Nephron (organoid): ENCODE measurements around the gene GDF10.

ENCODE experiments used
- H3K27ac Mint-ChIP-seq, 3 experiments: 2 replicates each; pipeline ENCODE4 v1.8.0; 2020; ENCODE audit warnings: mixed read lengths in 3 of 3, mild to moderate bottlenecking in 2 of 3, moderate library complexity in 1 of 3
- H3K27me3 Mint-ChIP-seq: 2 replicates; pipeline ENCODE4 v1.8.0; 2021; ENCODE audit warnings: low read depth, mild to moderate bottlenecking, moderate library complexity, mixed read lengths
- H3K36me3 Mint-ChIP-seq: 2 replicates; pipeline ENCODE4 v1.8.0; 2020; ENCODE audit warnings: low read depth, mixed read lengths
- H3K4me1 Mint-ChIP-seq: 2 replicates; pipeline ENCODE4 v1.8.0; 2020; ENCODE audit warnings: mixed read lengths
- H3K4me3 Mint-ChIP-seq, 3 experiments: 2 replicates each; pipeline ENCODE4 v1.8.0; 2020; ENCODE audit warnings: mild to moderate bottlenecking in 3 of 3, mixed read lengths in 3 of 3, moderate library complexity in 2 of 3
- H3K9me3 Mint-ChIP-seq: 2 replicates; pipeline ENCODE4 v1.8.0; 2020; ENCODE audit warnings: mixed read lengths
- TF ChIP-seq, protein P1 (sequence below), 3 experiments: fragments of 200-600 bp; sonication (generic); IDR thresholded peaks; one replicate each; pipeline ENCODE4 v1.5.0; 2021; ENCODE audit warnings: antibody characterized with exemption in 3 of 3; ENCODE audit not compliant: unreplicated experiment in 3 of 3

GDF10 gene

DNA sequence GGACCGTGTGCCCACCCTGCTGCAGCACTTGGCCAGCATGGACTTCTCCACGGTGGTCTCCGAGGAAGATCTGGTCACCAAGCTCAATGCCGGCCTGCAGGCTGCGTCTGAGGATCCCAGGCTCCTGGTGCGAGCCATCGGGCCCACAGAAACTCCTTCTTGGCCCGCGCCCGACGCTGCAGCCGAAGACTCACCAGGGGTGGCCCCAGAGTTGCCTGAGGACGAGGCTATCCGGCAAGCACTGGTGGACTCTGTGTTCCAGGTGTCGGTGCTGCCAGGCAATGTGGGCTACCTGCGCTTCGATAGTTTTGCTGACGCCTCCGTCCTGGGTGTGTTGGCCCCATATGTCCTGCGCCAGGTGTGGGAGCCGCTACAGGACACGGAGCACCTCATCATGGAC lies 49.5 kb downstream of the GDF10 start:
- Mint-ChIP-seq H3K9me3 (no peaks in the 10 kb centered on the region), H3K36me3 (no peaks in the 10 kb centered on the region), H3K4me3 (no peak overlapping the region), H3K4me1 (peaks cover 5% of the 10 kb centered on the region), H3K27ac (no peak overlapping the region), H3K27me3 (peaks cover 16% of the 10 kb centered on the region)
- TF ChIP-seq, protein P1, sequence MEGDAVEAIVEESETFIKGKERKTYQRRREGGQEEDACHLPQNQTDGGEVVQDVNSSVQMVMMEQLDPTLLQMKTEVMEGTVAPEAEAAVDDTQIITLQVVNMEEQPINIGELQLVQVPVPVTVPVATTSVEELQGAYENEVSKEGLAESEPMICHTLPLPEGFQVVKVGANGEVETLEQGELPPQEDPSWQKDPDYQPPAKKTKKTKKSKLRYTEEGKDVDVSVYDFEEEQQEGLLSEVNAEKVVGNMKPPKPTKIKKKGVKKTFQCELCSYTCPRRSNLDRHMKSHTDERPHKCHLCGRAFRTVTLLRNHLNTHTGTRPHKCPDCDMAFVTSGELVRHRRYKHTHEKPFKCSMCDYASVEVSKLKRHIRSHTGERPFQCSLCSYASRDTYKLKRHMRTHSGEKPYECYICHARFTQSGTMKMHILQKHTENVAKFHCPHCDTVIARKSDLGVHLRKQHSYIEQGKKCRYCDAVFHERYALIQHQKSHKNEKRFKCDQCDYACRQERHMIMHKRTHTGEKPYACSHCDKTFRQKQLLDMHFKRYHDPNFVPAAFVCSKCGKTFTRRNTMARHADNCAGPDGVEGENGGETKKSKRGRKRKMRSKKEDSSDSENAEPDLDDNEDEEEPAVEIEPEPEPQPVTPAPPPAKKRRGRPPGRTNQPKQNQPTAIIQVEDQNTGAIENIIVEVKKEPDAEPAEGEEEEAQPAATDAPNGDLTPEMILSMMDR (IDR thresholded peaks at IDR 0.05; ENCODE audit: unreplicated experiment in 3 of 3) = no peak

DNA sequence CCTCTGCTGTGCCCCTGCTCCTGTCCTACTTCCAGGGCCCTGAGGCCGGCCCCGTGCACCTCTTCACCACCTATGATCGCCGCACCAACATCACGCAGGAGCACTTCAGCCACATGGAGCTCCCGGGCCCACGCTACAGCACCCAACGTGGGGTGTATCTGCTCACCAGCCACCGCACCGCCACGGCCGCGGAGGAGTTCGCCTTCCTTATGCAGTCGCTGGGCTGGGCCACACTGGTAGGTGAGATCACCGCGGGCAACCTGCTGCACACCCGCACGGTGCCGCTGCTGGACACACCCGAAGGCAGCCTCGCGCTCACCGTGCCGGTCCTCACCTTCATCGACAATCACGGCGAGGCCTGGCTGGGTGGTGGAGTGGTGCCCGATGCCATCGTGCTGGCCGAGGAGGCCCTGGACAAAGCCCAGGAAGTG lies 50.0 kb downstream of the GDF10 start:
- no peak overlapping the region for H3K27ac Mint-ChIP-seq
- H3K4me1 Mint-ChIP-seq = peaks cover 5% of the 10 kb centered on the region
- no peak overlapping the region for H3K4me3 Mint-ChIP-seq
- TF ChIP-seq, protein P1 (IDR thresholded peaks at IDR 0.05; ENCODE audit: unreplicated experiment in 3 of 3) = no peak
- no peaks in the 10 kb centered on the region for H3K36me3 Mint-ChIP-seq
- H3K9me3 Mint-ChIP-seq = no peaks in the 10 kb centered on the region
- H3K27me3 Mint-ChIP-seq = peaks cover 16% of the 10 kb centered on the region

DNA sequence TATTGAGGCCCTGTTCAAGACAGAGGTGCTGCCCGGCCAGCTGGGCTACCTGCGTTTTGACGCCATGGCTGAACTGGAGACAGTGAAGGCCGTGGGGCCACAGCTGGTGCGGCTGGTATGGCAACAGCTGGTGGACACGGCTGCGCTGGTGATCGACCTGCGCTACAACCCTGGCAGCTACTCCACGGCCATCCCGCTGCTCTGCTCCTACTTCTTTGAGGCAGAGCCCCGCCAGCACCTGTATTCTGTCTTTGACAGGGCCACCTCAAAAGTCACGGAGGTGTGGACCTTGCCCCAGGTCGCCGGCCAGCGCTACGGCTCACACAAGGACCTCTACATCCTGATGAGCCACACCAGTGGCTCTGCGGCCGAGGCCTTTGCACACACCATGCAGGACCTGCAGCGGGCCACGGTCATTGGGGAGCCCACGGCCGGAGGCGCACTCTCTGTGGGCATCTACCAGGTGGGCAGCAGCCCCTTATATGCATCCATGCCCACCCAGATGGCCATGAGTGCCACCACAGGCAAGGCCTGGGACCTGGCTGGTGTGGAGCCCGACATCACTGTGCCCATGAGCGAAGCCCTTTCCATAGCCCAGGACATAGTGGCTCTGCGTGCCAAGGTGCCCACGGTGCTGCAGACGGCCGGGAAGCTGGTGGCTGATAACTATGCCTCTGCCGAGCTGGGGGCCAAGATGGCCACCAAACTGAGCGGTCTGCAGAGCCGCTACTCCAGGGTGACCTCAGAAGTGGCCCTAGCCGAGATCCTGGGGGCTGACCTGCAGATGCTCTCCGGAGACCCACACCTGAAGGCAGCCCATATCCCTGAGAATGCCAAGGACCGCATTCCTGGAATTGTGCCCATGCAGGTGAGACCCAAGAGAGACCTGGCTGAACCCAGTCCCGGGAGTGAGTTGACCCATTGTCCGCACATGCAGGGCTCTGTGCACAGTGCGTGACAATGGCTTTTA lies 51.0 kb downstream of the GDF10 start:
- no peaks in the 10 kb centered on the region for H3K9me3 Mint-ChIP-seq
- TF ChIP-seq, protein P1 (IDR thresholded peaks at IDR 0.05; ENCODE audit: unreplicated experiment in 3 of 3) = no peak
- H3K27ac Mint-ChIP-seq = no peak overlapping the region
- H3K4me3 Mint-ChIP-seq = no peak overlapping the region
- no peaks in the 10 kb centered on the region for H3K36me3 Mint-ChIP-seq
- H3K27me3 Mint-ChIP-seq = peaks cover 16% of the 10 kb centered on the region
- peaks cover 5% of the 10 kb centered on the region for H3K4me1 Mint-ChIP-seq

DNA sequence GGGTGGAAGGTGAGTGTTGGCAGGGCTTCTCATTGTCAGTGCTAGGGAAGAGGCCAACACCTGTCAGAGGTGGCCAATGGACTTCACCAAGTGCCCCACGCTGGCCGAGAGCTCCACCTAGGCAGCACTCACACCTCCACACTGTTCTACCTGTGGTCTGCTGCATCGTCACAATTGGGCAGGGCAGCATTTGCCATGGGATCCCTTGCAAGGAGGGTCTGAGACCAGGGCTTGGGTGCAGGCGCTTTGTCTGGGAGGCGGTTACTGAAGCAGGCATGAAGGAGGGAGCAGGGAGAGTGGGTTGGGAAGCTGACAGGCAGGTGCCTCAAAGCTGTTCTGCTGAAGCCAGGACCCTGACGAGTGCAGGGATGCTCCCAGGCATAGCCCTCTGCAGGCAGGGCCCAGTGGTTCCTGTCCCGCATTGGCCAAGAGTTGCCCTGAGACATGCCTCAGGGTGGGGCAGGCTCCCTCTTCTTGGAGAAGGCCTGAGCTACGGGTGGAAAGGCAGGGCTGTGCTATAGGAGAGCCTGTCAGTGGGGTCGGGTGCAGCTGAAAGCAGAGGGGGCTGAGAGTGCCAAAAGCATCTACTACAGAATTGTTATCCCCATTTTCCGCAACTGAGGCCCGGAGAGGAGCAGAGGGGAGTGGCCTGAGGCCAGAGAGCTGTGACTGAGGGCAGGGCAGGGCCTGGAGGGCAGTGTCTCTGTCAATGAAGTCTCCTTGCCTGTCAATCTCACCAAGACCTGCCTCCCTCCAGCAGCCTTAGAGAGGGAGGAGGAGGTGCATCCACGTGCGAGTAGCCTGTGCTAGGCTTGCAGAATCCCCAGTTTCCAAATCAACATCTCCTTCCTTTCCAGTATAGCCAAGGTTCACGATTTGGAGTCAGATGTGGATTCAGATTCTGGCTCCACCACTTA lies 52.2 kb downstream of the GDF10 start:
- H3K9me3 Mint-ChIP-seq = no peaks in the 10 kb centered on the region
- no peaks in the 10 kb centered on the region for H3K36me3 Mint-ChIP-seq
- H3K4me3 Mint-ChIP-seq = no peak overlapping the region
- no peaks in the 10 kb centered on the region for H3K4me1 Mint-ChIP-seq
- H3K27me3 Mint-ChIP-seq = peaks cover 16% of the 10 kb centered on the region
- H3K27ac Mint-ChIP-seq = no peak overlapping the region
- TF ChIP-seq, protein P1 (IDR thresholded peaks at IDR 0.05; ENCODE audit: unreplicated experiment in 3 of 3) = no peak

DNA sequence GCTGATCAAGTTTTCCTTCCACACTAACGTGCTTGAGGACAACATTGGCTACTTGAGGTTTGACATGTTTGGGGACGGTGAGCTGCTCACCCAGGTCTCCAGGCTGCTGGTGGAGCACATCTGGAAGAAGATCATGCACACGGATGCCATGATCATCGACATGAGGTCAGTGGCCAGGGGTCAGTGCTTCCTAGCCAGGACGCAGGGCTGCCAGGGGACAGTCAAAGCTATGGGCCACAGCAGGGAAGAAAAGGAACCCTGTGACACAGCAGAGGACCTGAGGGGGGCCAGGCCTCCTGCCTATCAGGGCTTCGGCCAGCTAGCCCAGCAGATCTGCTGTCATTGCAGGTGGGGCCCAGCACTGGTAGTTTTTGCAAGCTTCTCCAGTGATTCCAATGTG lies 53.4 kb downstream of the GDF10 start:
- H3K9me3 Mint-ChIP-seq = no peaks in the 10 kb centered on the region
- H3K27ac Mint-ChIP-seq = no peak overlapping the region
- no peaks in the 10 kb centered on the region for H3K36me3 Mint-ChIP-seq
- TF ChIP-seq, protein P1 (IDR thresholded peaks at IDR 0.05; ENCODE audit: unreplicated experiment in 3 of 3) = no peak
- H3K4me1 Mint-ChIP-seq = no peaks in the 10 kb centered on the region
- peaks cover 19% of the 10 kb centered on the region for H3K27me3 Mint-ChIP-seq
- no peak overlapping the region for H3K4me3 Mint-ChIP-seq
